H9 (cell line): Measurements from ENCODE around the gene CETP. TPM values are rescaled to one million over a fixed set of nuclear protein-coding genes. Genes with fewer than 3 reads are reported as not detected.

Source experiments
- DNase-seq: peaks from one replicate; pipeline ENCODE4 v3.0.0-alpha.2; 2017
- H2AFZ ChIP-seq: one replicate; pipeline ENCODE4 v1.6.1; 2013; ENCODE audit warnings: mild to moderate bottlenecking, low read length, control low read depth, moderate library complexity
- H2AK5ac ChIP-seq: 2 replicates; pipeline ENCODE4 v1.6.1; 2013; ENCODE audit warnings: low read length, control low read depth, mixed read lengths; ENCODE audit not compliant: insufficient read length
- H2BK120ac ChIP-seq: one replicate; pipeline ENCODE4 v1.6.1; 2013; ENCODE audit warnings: low read depth, mild to moderate bottlenecking, low read length, control low read depth, inconsistent platforms; ENCODE audit not compliant: poor library complexity, severe bottlenecking
- H2BK12ac ChIP-seq: 2 replicates; pipeline ENCODE4 v1.6.1; 2013; ENCODE audit warnings: low read length, control low read depth, mixed read lengths, low read depth; ENCODE audit not compliant: insufficient read length
- H2BK15ac ChIP-seq: 2 replicates; pipeline ENCODE4 v1.6.1; 2013; ENCODE audit warnings: low read depth, low read length, control low read depth
- H2BK20ac ChIP-seq: one replicate; pipeline ENCODE4 v1.6.1; 2013; ENCODE audit warnings: low read depth, mild to moderate bottlenecking, low read length, control low read depth, inconsistent platforms; ENCODE audit not compliant: poor library complexity, severe bottlenecking
- H2BK5ac ChIP-seq: 2 replicates; pipeline ENCODE4 v1.6.1; 2013; ENCODE audit warnings: low read length, control low read depth, mixed read lengths; ENCODE audit not compliant: insufficient read length
- H3K14ac ChIP-seq: 2 replicates; pipeline ENCODE4 v1.6.1; 2013; ENCODE audit warnings: low read length, control low read depth; ENCODE audit not compliant: insufficient read depth
- H3K18ac ChIP-seq: 2 replicates; pipeline ENCODE4 v1.6.1; 2013; ENCODE audit warnings: low read depth, mild to moderate bottlenecking, mixed read lengths, low read length, control low read depth; ENCODE audit not compliant: insufficient read length
- H3K23ac ChIP-seq: 2 replicates; pipeline ENCODE4 v1.6.1; 2013; ENCODE audit warnings: low read length, control low read depth, mixed read lengths, low read depth; ENCODE audit not compliant: insufficient read length
- H3K23me2 ChIP-seq: 2 replicates; pipeline ENCODE4 v1.6.1; 2013; ENCODE audit warnings: low read depth, mild to moderate bottlenecking, mixed read lengths, low read length, control low read depth; ENCODE audit not compliant: insufficient read length, poor library complexity, severe bottlenecking
- H3K27ac ChIP-seq: 2 replicates; pipeline ENCODE4 v1.5.1; 2013; ENCODE audit warnings: low read length, control low read depth, mixed read lengths, low read depth; ENCODE audit not compliant: insufficient read length
- H3K27me3 ChIP-seq: 2 replicates; pipeline ENCODE4 v1.6.1; 2013; ENCODE audit warnings: low read length, control low read depth, inconsistent platforms; ENCODE audit not compliant: insufficient read depth
- H3K4ac ChIP-seq: 2 replicates; pipeline ENCODE4 v1.6.1; 2013; ENCODE audit warnings: low read depth, mild to moderate bottlenecking, control low read depth, inconsistent platforms, low read length, moderate library complexity
- H3K4me1 ChIP-seq: 2 replicates; pipeline ENCODE4 v1.6.1; 2013; ENCODE audit warnings: low read length, control low read depth, inconsistent platforms; ENCODE audit not compliant: insufficient read depth
- H3K4me2 ChIP-seq: 2 replicates; pipeline ENCODE4 v1.6.1; 2013; ENCODE audit warnings: low read length, control low read depth, mixed read lengths; ENCODE audit not compliant: insufficient read length, insufficient read depth
- H3K56ac ChIP-seq: 2 replicates; pipeline ENCODE4 v1.6.1; 2013; ENCODE audit warnings: low read depth, mild to moderate bottlenecking, mixed read lengths, low read length, control low read depth; ENCODE audit not compliant: insufficient read length
- H3K79me1 ChIP-seq: 2 replicates; pipeline ENCODE4 v1.6.1; 2013; ENCODE audit warnings: low read depth, mild to moderate bottlenecking, moderate library complexity, low read length, control low read depth, inconsistent platforms; ENCODE audit not compliant: insufficient read depth, poor library complexity, severe bottlenecking
- H3K79me2 ChIP-seq: 2 replicates; pipeline ENCODE4 v1.6.1; 2013; ENCODE audit warnings: low read length, control low read depth, inconsistent platforms; ENCODE audit not compliant: insufficient read depth
- H3K9ac ChIP-seq: 2 replicates; pipeline ENCODE4 v1.6.1; 2013; ENCODE audit warnings: low read length, control low read depth, mixed read lengths; ENCODE audit not compliant: insufficient read length; ENCODE audit errors: extremely low read depth
- H3K9me3 ChIP-seq: one replicate; pipeline ENCODE4 v1.6.1; 2013; ENCODE audit warnings: low read depth, low read length, inconsistent platforms; ENCODE audit not compliant: control insufficient read depth
- H3T11ph ChIP-seq: one replicate; pipeline ENCODE4 v1.6.1; 2013; ENCODE audit warnings: mild to moderate bottlenecking, low read length, control low read depth, inconsistent platforms
- H4K20me1 ChIP-seq: one replicate; pipeline ENCODE4 v1.6.1; 2013; ENCODE audit not compliant: control insufficient read depth, insufficient read length, insufficient read depth
- H4K5ac ChIP-seq: 2 replicates; pipeline ENCODE4 v1.6.1; 2013; ENCODE audit warnings: low read depth, mild to moderate bottlenecking, mixed read lengths, low read length, control low read depth; ENCODE audit not compliant: insufficient read length
- H4K8ac ChIP-seq: replicated peaks from 2 replicates; pipeline ENCODE4 v1.6.1; 2013; ENCODE audit warnings: low read length, control low read depth, mixed read lengths, low read depth; ENCODE audit not compliant: insufficient read length
- H4K91ac ChIP-seq: 2 replicates; pipeline ENCODE4 v1.6.1; 2013; ENCODE audit warnings: low read depth, mild to moderate bottlenecking, moderate library complexity, mixed read lengths, low read length, control low read depth; ENCODE audit not compliant: insufficient read length
- H3K27ac Mint-ChIP-seq, 3 experiments: 2 replicates in 2 of 3; 3 replicates in 1 of 3; pipeline ENCODE4 v1.8.0; 2020 to 2021; ENCODE audit warnings: mixed read lengths in 3 of 3, mild to moderate bottlenecking in 1 of 3, moderate library complexity in 1 of 3
- H3K27me3 Mint-ChIP-seq: 2 replicates; pipeline ENCODE4 v1.8.0; 2021; ENCODE audit warnings: low read depth, mild to moderate bottlenecking, moderate library complexity, mixed read lengths
- H3K36me3 Mint-ChIP-seq, 3 experiments: 2 replicates in 2 of 3; 3 replicates in 1 of 3; pipeline ENCODE4 v1.8.0; 2020 to 2021; ENCODE audit warnings: low read depth in 3 of 3, mixed read lengths in 3 of 3; ENCODE audit not compliant: insufficient read depth in 1 of 3
- H3K4me1 Mint-ChIP-seq, 2 experiments: 2 replicates each; pipeline ENCODE4 v1.8.0; 2020; ENCODE audit warnings: mixed read lengths in 2 of 2
- H3K4me3 Mint-ChIP-seq, 2 experiments: 2 replicates in 1 of 2; 3 replicates in 1 of 2; pipeline ENCODE4 v1.8.0; 2020 to 2021; ENCODE audit warnings: mild to moderate bottlenecking in 2 of 2, mixed read lengths in 2 of 2, moderate library complexity in 1 of 2
- H3K9me3 Mint-ChIP-seq, 2 experiments: 2 replicates in 1 of 2; 3 replicates in 1 of 2; pipeline ENCODE4 v1.8.0; 2020; ENCODE audit warnings: mild to moderate bottlenecking in 2 of 2, mixed read lengths in 2 of 2, moderate library complexity in 1 of 2
- CTCF ChIP-seq: fragments of 200-600 bp; sonication (generic); conservative IDR thresholded peaks from 3 replicates; pipeline ENCODE4 v1.8.0; 2021; ENCODE audit warnings: antibody characterized with exemption, mild to moderate bottlenecking
- WGBS: extraction: QIAGEN DNeasy Blood & Tissue Kit; methylation state at CpG from one replicate; pipeline ENCODE4 v1.1.7; 2013; ENCODE audit warnings: missing lambda C conversion rate, low lambda C conversion rate, mixed read lengths; ENCODE audit not compliant: insufficient read length; ENCODE audit errors: extremely low coverage; 5-methylcytosine and 5-hydroxymethylcytosine counted together
- total RNA-seq: library from RNA; stranded (reverse); gene quantifications from 2 replicates; pipeline ENCODE4 v1.2.1, GENCODE V29; 2021

The CETP gene
- total RNA-seq, 1 experiment from 2014 or later = not detected

GRCh38 chr16:56970934-56971767 lies 9.4 kb downstream of the CETP start:
- no peak overlapping the region for H2BK5ac ChIP-seq
- H2BK12ac ChIP-seq = no peak overlapping the region
- H4K5ac ChIP-seq = no peak overlapping the region
- TF ChIP-seq CTCF = no peak
- H4K20me1 ChIP-seq = no peaks in the 10 kb centered on the region
- no peak overlapping the region for H3K4me2 ChIP-seq
- no peak overlapping the region for H3K56ac ChIP-seq
- no peak for DNase-seq
- H3K27ac ChIP-seq = no peak overlapping the region
- no peak overlapping the region for H2AK5ac ChIP-seq
- H2BK15ac ChIP-seq = no peak overlapping the region
- no peaks in the 10 kb centered on the region for H3K23me2 ChIP-seq
- H3K18ac ChIP-seq = no peak overlapping the region
- Mint-ChIP-seq H3K36me3 (no peaks in the 10 kb centered on the region), H3K4me1 (no peaks in the 10 kb centered on the region), H3K27ac (no peak overlapping the region), H3K9me3 (peaks cover 0 to 2% of the 10 kb centered on the region in 2 experiments; a peak in 2 of 5 replicates), H3K4me3 (no peak overlapping the region), H3K27me3 (peaks cover 6% of the 10 kb centered on the region)
- WGBS = no CpG with 5 or more reads among the region's 8 CpGs
- H2BK20ac ChIP-seq = no peak overlapping the region
- H2BK120ac ChIP-seq = no peak overlapping the region
- H3K9me3 ChIP-seq = no peaks in the 10 kb centered on the region
- H4K91ac ChIP-seq = no peak overlapping the region
- H3T11ph ChIP-seq = no peak overlapping the region
- no peak overlapping the region for H4K8ac ChIP-seq
- H3K9ac ChIP-seq = no peak overlapping the region
- H3K79me1 ChIP-seq = no peaks in the 10 kb centered on the region
- H3K4ac ChIP-seq = no peak overlapping the region
- no peaks in the 10 kb centered on the region for H3K4me1 ChIP-seq
- no peaks in the 10 kb centered on the region for H3K79me2 ChIP-seq
- no peak overlapping the region for H2AFZ ChIP-seq
- no peaks in the 10 kb centered on the region for H3K27me3 ChIP-seq
- H3K23ac ChIP-seq = no peak overlapping the region
- no peak overlapping the region for H3K14ac ChIP-seq
